ENCODE data around the gene HSPBP1. TPM values are rescaled to one million over a fixed set of nuclear protein-coding genes. Genes with fewer than 3 reads are reported as not detected.
"Not testable (repeated sequence)": the region's sequence is repeated elsewhere in the genome, so short reads cannot be mapped to it uniquely, and the experiment has no call there.

Gene HSPBP1
- total RNA-seq, 1 donor from 2014 or later, result 19.9 TPM

DNA sequence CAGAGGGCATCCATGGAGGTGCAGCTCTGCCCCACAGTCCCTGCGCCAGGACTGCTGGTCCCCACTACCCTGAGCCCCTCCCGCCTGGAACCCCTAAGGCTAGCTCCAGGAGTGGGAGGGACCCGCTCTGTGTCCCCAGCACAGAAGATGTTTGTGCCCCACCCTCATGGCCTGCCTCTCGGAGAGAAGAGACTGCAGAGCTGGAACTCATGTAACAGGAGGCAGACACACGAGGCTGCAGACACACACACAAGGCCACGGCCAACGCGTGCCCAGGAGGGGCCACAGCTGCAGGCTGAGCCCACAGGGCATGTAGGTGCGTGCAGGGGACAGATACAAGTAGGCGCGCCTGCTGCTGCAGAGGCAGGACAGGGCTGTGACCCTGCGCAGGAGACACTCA, 40.9 kb downstream of the HSPBP1 start:
- DNase-seq (ENCODE audit: low read depth in 2 of 2), result no peak

DNA sequence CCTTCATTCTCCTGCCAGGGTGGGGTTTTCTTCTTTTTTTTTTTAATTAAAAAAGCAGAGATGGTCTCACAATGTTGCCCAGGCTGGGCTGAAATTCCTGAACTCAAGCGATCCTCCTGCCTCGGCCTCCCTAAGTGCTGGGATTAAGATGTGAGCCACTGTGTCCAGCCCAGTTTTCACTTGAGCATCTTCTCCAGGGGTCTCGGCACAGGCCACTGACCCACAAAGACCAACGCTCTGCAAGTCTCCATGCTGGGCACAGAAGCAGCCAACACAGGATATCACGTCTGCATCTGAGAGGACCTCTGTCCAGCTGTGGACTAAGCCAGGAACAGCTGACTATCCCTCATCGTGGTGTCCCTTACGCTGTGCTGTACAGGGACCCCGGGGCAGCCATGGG, 41.9 kb downstream of the HSPBP1 start:
- no peak for DNase-seq (ENCODE audit: low read depth in 2 of 2)

- DNase-seq (ENCODE audit: low read depth in 2 of 2), result no peak
Measured at GRCh38 chr19:55232986-55233385, 46.9 kb downstream of the HSPBP1 start.

- no peak for DNase-seq (ENCODE audit: low read depth in 2 of 2)
Measured at GRCh38 chr19:55232286-55232602, 47.7 kb downstream of the HSPBP1 start.

GRCh38 chr19:55231391-55232285, 48.3 kb downstream of the HSPBP1 start:
- DNase-seq (ENCODE audit: low read depth in 2 of 2), result no peak

GRCh38 chr19:55230780-55231179, 49.1 kb downstream of the HSPBP1 start:
- DNase-seq (ENCODE audit: low read depth in 2 of 2), result no peak

DNA sequence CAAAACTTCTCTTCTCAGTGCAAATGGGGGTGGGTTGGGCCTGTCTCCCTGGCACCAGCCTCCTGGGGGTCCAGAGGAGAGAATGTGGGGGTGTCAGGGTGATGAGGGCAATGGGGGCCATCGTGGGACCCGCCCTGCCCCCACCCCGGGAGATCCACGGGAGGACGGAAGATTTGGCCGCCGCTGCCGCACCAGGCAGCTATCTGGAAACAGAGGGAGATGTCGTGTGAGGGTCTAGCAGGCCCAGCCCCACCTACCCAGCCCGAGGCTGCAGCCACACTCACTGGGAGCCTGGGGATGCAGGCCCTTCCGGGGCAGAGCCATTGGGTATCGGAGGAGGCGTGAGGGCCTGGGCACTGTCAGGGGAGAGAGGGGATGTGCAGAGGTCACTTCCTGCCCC, 49.6 kb downstream of the HSPBP1 start:
- DNase-seq (ENCODE audit: low read depth in 2 of 2), result no peak

DNA sequence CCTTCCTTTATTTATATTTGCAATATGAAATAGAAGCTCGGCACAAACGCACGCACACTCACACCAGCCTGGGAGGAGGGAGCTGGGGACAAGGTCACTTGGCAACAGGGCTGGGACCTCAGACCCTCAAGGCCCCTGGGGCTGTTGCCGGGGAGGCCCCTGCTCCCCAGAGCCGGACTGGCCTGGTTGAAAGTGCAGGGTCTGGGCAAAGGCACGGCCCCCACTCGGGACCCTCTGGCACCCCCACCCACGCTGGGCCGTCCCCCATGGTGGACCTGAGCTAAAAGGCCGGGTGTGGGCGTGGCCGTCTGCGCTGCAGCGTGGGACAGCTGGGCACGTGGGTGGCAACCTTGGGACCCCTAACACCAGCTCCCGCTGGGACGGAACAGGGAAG, 50.1 kb downstream of the HSPBP1 start:
- DNase-seq (ENCODE audit: low read depth in 2 of 2), result no peak

GRCh38 chr19:55229145-55229788, 50.6 kb downstream of the HSPBP1 start:
- DNase-seq (ENCODE audit: low read depth in 2 of 2), result no peak

DNA sequence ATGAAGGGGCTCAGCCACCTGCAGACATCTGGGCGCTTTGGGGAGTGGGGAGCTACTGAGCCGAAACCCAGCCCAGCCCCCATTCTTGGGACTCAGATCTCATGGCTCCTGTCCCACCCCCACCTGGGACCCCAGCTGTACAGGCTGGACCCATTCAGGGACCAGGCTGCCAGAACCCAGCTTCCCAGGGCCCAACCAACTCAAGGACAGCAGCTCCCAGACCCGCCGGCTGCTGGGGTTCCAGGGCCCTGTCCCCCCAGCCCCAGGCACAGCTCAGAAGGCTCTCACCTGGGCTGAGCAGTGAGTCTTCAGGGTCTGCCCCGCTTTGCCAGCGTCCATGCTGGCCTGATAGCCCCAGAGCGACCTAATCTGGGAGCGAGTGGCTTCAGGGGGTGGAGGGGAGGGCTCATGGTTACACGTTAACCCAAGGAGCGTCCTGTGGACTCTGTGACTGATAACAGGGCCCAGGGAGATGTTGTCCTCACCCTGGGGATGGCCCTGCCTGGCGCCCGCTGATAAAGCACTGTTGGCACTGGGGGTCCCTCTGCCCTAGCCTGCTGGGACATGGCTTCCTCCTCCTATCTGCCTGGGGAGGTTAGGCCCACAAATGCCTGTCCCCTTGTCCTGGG, 51.4 kb downstream of the HSPBP1 start, which contains the start of gene TMEM86B:
Gene TMEM86B (minus strand): TSS at position 361 of the 629 bp plus-strand sequence. CDS start 22 bp downstream, at position 339.
- DNase-seq (ENCODE audit: low read depth in 2 of 2), result no peak

- DNase-seq (ENCODE audit: low read depth in 2 of 2), result no peak
Measured at GRCh38 chr19:55228015-55228391, 51.9 kb downstream of the HSPBP1 start.

- DNase-seq (ENCODE audit: low read depth in 2 of 2), result no peak
Measured at GRCh38 chr19:55227241-55228014, 52.5 kb downstream of the HSPBP1 start.

DNA sequence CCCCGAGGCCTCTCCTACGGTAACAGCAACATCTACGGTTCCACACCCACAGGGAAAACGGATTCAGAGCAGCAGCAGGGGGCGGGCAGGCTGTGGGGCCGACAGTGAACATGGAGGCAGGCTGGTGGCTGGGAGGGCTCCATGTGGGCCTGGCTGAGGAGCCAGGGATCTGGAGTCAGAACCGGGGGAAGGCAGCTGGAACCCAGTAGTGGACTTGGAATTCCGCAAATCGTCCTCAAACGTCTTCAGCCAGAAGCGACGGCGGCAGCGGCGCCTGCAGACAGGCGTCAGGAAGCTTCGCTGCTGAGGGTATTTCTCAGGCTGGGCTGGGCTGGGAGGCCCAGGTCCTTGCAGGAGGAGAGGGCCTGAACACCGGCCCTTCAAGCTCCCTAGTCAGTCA, 53.1 kb downstream of the HSPBP1 start:
- DNase-seq (ENCODE audit: low read depth in 2 of 2), result no peak

- DNase-seq (ENCODE audit: low read depth in 2 of 2), result no peak
Measured at GRCh38 chr19:55226273-55226672, 53.6 kb downstream of the HSPBP1 start.

DNA sequence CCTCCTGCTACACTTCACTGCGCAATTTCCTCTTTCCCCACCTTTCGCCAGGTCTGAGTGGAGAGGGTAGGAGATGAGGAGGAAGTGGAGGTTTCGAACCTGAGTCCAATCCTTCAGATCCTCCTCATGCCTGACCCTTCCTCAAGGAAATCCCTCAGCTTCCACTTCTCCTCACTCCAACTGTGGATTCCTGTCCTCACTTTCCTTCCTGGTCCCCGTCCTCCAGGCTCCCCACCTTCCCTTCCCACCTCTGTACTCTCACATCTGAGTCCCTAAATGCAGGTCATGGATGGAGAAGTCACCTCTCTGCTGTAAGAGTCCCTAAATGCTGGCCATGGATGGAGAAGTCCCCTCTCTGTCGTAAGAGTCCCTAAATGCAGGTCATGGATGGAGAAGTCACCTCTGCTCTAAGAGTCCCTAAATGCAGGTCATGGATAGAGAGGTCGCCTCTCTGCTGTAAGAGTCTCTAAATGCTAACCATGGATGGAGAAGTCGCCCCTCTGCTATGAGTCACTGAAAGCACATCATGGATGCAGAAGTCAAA, 54.4 kb downstream of the HSPBP1 start:
- no peak for DNase-seq (ENCODE audit: low read depth in 2 of 2)

DNA sequence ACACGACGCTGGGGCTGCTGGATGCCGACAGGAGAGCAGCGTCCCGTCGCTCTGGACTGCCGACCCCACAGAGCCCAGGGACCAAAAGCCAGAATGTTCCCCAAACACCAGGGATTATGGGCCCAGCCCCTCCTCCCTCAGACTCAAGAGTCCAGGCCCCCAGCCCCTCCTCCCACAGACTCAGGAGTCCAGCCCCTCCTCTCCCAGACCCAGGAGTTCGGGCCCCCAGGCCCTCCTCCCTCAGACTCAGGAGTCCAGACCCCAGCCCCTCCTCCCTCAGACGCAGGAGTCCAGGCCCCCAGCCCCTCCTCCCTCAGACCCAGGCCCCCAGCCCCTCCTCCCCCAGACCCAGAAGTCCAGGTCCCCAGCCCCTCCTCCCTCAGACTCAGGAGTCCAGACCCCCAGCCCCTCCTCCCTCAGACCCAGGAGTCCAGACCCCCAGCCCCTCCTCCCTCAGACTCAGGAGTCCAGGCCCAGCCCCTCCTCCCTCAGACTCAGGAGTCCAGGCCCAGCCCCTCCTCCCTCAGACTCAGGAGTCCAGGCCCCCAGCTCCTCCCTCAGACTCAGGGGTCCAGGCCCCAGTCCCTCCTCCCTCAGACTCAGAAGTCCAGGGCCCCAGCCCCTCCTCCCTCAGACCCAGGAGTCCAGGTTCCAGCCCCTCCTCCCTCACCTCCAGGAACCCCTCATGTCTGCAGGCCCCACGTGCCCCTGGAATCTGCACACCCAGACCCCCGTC, 55.1 kb downstream of the HSPBP1 start:
- DNase-seq (ENCODE audit: low read depth in 2 of 2), result not testable (repeated sequence)

DNA sequence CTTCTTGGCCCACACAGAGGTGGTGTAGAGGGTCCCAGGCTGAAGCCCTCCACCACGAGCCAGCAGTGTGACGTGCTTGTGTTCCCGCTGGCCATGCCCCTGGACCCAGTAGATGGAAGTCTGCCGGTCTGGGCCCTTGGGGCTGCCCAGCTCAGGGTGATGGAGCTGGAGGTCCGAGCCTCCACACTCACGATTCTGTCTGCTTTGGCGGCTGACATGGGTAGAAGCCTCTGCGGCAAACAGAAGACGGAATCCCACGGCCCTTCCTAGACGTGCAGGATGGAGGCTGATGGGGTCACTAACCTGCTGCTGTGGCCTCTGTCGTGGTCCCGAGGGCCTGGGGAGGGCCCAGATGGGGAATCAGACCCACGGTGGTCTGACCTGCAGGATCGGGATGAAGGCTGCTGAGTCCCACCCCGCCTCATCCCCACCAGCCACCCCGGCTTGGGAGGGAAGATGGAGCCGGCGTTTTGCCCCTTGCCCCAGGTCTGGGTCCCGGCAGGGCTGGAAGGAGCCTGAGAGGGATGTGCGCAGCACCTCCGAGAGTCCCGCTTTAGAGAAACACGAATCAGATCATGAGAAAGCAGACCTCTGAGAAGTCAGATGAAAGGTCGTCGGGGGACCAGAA, 55.8 kb downstream of the HSPBP1 start:
- no peak for DNase-seq (ENCODE audit: low read depth in 2 of 2)

DNA sequence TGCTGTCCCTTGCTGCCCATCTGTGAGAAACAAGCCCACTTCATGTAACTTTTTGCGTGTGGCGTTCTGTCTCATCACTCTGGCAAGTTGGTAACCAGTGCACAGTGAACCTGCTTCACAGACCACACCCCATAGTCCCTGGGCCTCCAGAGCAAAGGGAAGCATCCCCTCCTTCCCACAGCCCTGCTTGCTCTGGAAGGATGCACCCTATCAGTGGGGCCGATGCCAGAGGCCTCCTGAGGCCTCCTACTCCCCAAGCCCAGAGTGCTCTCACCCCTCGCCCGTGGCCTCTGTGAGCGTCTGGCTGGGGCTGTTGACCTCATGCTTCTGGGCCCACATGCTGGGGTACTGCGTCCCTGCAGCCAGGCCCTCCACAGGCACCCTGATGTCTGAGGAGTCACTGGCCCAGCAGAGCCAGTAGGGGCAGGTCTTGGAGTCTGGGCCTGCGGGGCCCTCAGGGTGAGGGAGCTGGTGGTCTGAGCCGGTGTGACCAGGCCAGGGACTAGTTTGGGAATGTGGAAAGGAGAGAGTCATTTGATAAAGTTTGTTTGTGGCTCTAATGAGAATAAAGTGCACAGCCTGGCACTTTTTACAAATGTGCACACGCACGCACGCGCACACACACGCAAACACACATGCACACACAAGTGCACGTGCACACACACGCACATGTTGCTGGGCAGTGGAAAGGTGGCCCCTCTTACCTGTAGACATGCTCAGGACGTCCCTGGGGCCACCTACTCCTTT, 56.4 kb downstream of the HSPBP1 start:
- DNase-seq (ENCODE audit: low read depth in 2 of 2), result no peak

GRCh38 chr19:55220525-55220924, 59.4 kb downstream of the HSPBP1 start:
- DNase-seq (ENCODE audit: low read depth in 2 of 2), result no peak

Measured in dermis microvascular lymphatic vessel endothelial cell (primary cell).